HEK293 (cell line): Measurements from ENCODE around the gene KRTDAP.

ENCODE experiments used
- KLF1 ChIP-seq: fragments of 450-650 bp; formaldehyde crosslinking; IDR thresholded peaks from 2 replicates; pipeline ENCODE4 v1.5.1; 2016; ENCODE audit warnings: missing biosample characterization, missing genetic modification characterization
- KLF9 ChIP-seq: fragments of 450-650 bp; formaldehyde crosslinking; IDR thresholded peaks from 2 replicates; pipeline ENCODE4 v1.5.1; 2016; ENCODE audit warnings: missing biosample characterization, missing genetic modification characterization, low read depth
- PRDM10 ChIP-seq: fragments of 450-650 bp; formaldehyde crosslinking; IDR thresholded peaks from 2 replicates; pipeline ENCODE4 v1.5.1; 2016; ENCODE audit warnings: missing biosample characterization, missing genetic modification characterization
- SALL2 ChIP-seq: fragments of 450-650 bp; formaldehyde crosslinking; IDR thresholded peaks from 2 replicates; pipeline ENCODE4 v1.5.0; 2017; ENCODE audit warnings: missing biosample characterization, mild to moderate bottlenecking, missing genetic modification characterization, borderline replicate concordance
- SCRT1 ChIP-seq: fragments of 450-650 bp; formaldehyde crosslinking; IDR thresholded peaks from 2 replicates; pipeline ENCODE4 v1.5.1; 2016; ENCODE audit warnings: missing biosample characterization, missing genetic modification characterization, borderline replicate concordance
- YY2 ChIP-seq: fragments of 450-650 bp; formaldehyde crosslinking; IDR thresholded peaks from 2 replicates; pipeline ENCODE4 v1.5.1; 2016; ENCODE audit warnings: missing biosample characterization, missing genetic modification characterization
- ZBTB44 ChIP-seq: fragments of 450-650 bp; IDR thresholded peaks from 2 replicates; pipeline ENCODE4 v1.5.1; 2018; ENCODE audit warnings: missing biosample characterization, mild to moderate bottlenecking, missing genetic modification characterization
- ZFP69B ChIP-seq: fragments of 450-650 bp; formaldehyde crosslinking; IDR thresholded peaks from 2 replicates; pipeline ENCODE4 v1.5.1; 2016; ENCODE audit warnings: missing biosample characterization, missing genetic modification characterization
- ZNF10 ChIP-seq: fragments of 450-650 bp; formaldehyde crosslinking; IDR thresholded peaks from 2 replicates; pipeline ENCODE4 v1.5.1; 2017; ENCODE audit warnings: missing biosample characterization, missing genetic modification characterization
- ZNF114 ChIP-seq: fragments of 450-650 bp; formaldehyde crosslinking; IDR thresholded peaks from 2 replicates; pipeline ENCODE4 v1.5.0; 2017; ENCODE audit warnings: missing biosample characterization, missing genetic modification characterization
- ZNF133 ChIP-seq: fragments of 450-650 bp; formaldehyde crosslinking; IDR thresholded peaks from 2 replicates; pipeline ENCODE4 v1.5.1; 2016; ENCODE audit warnings: missing biosample characterization, missing genetic modification characterization
- ZNF184 ChIP-seq: fragments of 450-650 bp; IDR thresholded peaks from 2 replicates; pipeline ENCODE4 v1.5.1; 2018; ENCODE audit warnings: missing biosample characterization, mild to moderate bottlenecking, missing genetic modification characterization
- ZNF404 ChIP-seq: fragments of 450-650 bp; formaldehyde crosslinking; IDR thresholded peaks from 2 replicates; pipeline ENCODE4 v1.5.1; 2017; ENCODE audit warnings: missing biosample characterization, missing genetic modification characterization
- ZNF555 ChIP-seq: fragments of 450-650 bp; formaldehyde crosslinking; conservative IDR thresholded peaks from 2 replicates; pipeline ENCODE4 v1.5.1; 2017; ENCODE audit warnings: missing biosample characterization, mild to moderate bottlenecking, missing genetic modification characterization, inconsistent platforms
- ZNF561 ChIP-seq: fragments of 450-650 bp; IDR thresholded peaks from 2 replicates; pipeline ENCODE4 v1.5.1; 2018; ENCODE audit warnings: missing biosample characterization, missing genetic modification characterization, borderline replicate concordance
- ZNF571 ChIP-seq: fragments of 450-650 bp; formaldehyde crosslinking; IDR thresholded peaks from 2 replicates; pipeline ENCODE4 v1.5.0; 2017; ENCODE audit warnings: missing biosample characterization, missing genetic modification characterization
- ZNF610 ChIP-seq: fragments of 450-650 bp; formaldehyde crosslinking; IDR thresholded peaks from 2 replicates; pipeline ENCODE4 v1.5.1; 2016; ENCODE audit warnings: missing biosample characterization, missing genetic modification characterization, borderline replicate concordance
- ZNF654 ChIP-seq: fragments of 450-650 bp; formaldehyde crosslinking; IDR thresholded peaks from 2 replicates; pipeline ENCODE4 v1.5.1; 2016; ENCODE audit warnings: low read depth, missing biosample characterization, missing genetic modification characterization
- ZXDB ChIP-seq: fragments of 450-650 bp; formaldehyde crosslinking; IDR thresholded peaks from 2 replicates; pipeline ENCODE4 v1.5.1; 2016; ENCODE audit warnings: missing biosample characterization, missing genetic modification characterization
- TF ChIP-seq, protein P1 (sequence below): fragments of 450-650 bp; formaldehyde crosslinking; IDR thresholded peaks from 2 replicates; pipeline ENCODE4 v1.5.1; 2016; ENCODE audit warnings: missing biosample characterization, missing genetic modification characterization, borderline replicate concordance
- TF ChIP-seq, protein P2 (sequence below): fragments of 450-650 bp; formaldehyde crosslinking; conservative IDR thresholded peaks from 2 replicates; pipeline ENCODE4 v1.5.1; 2016; ENCODE audit warnings: low read depth, missing biosample characterization, missing genetic modification characterization

KRTDAP gene

DNA sequence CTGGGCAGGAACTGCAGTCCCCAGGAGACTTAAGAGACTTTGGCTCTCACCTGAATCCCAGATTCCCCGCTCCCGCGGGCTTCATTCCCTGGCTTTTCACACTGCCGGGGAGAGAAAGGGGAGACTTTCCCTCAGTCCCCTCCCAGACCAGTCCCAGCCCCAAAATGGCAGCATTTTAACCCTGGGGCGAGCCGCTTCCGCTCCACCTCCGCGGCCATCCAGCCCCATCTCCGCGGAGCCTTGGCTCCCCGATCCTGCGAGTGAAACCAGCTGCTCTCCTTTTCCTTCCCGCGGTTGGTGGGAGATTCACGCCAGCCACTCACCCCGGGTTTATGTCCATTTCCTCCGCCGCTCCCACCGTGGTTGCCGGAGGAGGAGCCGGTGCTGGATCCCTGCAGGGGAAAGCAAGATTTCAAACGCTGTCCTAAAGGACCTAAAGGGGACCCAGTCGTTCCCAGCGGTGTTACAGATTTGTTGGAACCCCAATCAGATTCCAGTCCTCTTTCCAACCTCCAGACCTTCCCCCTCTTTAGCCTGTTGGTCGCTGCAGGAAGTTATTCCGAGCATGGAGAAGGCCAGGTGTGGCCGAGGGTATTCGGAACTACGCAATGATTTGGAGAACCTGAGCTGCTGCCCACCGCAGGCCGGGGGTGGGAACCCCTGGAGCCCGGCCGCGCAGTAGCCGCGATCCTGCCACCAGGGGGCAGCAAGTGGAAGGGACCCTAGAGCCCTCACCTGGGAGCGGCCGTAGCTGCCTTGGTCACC, 19.8 kb upstream of the KRTDAP start (continued):
- TF ChIP-seq ZNF114 (tag by site-specific recombination) (no peak), ZXDB (tag by site-specific recombination) (peak; percentile 93), SALL2 (tag by site-specific recombination) (no peak), ZNF404 (tag by site-specific recombination) (no peak), ZFP69B (peak; percentile 87), KLF9 (tag by site-specific recombination) (peak; percentile 52), ZNF555 (tag by site-specific recombination) (no peak), ZNF133 (tag by site-specific recombination) (no peak), ZNF610 (peak; percentile 96), ZNF561 (tag by site-specific recombination) (peak; percentile 96), ZBTB44 (tag by site-specific recombination) (no peak; the same call in 1 of the 2 replicates), ZNF571 (tag by site-specific recombination) (no peak), SCRT1 (tag by site-specific recombination) (peak; percentile 62; the same call in 1 of the 2 replicates), ZNF184 (tag by site-specific recombination) (no peak), KLF1 (peak; percentile 56), PRDM10 (peak; percentile 90), YY2 (peak; percentile 84), ZNF10 (peak; percentile 46; the same call in 1 of the 2 replicates), ZNF654 (tag by site-specific recombination) (peak; percentile 70)
- TF ChIP-seq, protein P1, sequence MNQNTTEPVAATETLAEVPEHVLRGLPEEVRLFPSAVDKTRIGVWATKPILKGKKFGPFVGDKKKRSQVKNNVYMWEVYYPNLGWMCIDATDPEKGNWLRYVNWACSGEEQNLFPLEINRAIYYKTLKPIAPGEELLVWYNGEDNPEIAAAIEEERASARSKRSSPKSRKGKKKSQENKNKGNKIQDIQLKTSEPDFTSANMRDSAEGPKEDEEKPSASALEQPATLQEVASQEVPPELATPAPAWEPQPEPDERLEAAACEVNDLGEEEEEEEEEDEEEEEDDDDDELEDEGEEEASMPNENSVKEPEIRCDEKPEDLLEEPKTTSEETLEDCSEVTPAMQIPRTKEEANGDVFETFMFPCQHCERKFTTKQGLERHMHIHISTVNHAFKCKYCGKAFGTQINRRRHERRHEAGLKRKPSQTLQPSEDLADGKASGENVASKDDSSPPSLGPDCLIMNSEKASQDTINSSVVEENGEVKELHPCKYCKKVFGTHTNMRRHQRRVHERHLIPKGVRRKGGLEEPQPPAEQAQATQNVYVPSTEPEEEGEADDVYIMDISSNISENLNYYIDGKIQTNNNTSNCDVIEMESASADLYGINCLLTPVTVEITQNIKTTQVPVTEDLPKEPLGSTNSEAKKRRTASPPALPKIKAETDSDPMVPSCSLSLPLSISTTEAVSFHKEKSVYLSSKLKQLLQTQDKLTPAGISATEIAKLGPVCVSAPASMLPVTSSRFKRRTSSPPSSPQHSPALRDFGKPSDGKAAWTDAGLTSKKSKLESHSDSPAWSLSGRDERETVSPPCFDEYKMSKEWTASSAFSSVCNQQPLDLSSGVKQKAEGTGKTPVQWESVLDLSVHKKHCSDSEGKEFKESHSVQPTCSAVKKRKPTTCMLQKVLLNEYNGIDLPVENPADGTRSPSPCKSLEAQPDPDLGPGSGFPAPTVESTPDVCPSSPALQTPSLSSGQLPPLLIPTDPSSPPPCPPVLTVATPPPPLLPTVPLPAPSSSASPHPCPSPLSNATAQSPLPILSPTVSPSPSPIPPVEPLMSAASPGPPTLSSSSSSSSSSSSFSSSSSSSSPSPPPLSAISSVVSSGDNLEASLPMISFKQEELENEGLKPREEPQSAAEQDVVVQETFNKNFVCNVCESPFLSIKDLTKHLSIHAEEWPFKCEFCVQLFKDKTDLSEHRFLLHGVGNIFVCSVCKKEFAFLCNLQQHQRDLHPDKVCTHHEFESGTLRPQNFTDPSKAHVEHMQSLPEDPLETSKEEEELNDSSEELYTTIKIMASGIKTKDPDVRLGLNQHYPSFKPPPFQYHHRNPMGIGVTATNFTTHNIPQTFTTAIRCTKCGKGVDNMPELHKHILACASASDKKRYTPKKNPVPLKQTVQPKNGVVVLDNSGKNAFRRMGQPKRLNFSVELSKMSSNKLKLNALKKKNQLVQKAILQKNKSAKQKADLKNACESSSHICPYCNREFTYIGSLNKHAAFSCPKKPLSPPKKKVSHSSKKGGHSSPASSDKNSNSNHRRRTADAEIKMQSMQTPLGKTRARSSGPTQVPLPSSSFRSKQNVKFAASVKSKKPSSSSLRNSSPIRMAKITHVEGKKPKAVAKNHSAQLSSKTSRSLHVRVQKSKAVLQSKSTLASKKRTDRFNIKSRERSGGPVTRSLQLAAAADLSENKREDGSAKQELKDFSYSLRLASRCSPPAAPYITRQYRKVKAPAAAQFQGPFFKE (tag by site-specific recombination) = no peak
- TF ChIP-seq, protein P2, sequence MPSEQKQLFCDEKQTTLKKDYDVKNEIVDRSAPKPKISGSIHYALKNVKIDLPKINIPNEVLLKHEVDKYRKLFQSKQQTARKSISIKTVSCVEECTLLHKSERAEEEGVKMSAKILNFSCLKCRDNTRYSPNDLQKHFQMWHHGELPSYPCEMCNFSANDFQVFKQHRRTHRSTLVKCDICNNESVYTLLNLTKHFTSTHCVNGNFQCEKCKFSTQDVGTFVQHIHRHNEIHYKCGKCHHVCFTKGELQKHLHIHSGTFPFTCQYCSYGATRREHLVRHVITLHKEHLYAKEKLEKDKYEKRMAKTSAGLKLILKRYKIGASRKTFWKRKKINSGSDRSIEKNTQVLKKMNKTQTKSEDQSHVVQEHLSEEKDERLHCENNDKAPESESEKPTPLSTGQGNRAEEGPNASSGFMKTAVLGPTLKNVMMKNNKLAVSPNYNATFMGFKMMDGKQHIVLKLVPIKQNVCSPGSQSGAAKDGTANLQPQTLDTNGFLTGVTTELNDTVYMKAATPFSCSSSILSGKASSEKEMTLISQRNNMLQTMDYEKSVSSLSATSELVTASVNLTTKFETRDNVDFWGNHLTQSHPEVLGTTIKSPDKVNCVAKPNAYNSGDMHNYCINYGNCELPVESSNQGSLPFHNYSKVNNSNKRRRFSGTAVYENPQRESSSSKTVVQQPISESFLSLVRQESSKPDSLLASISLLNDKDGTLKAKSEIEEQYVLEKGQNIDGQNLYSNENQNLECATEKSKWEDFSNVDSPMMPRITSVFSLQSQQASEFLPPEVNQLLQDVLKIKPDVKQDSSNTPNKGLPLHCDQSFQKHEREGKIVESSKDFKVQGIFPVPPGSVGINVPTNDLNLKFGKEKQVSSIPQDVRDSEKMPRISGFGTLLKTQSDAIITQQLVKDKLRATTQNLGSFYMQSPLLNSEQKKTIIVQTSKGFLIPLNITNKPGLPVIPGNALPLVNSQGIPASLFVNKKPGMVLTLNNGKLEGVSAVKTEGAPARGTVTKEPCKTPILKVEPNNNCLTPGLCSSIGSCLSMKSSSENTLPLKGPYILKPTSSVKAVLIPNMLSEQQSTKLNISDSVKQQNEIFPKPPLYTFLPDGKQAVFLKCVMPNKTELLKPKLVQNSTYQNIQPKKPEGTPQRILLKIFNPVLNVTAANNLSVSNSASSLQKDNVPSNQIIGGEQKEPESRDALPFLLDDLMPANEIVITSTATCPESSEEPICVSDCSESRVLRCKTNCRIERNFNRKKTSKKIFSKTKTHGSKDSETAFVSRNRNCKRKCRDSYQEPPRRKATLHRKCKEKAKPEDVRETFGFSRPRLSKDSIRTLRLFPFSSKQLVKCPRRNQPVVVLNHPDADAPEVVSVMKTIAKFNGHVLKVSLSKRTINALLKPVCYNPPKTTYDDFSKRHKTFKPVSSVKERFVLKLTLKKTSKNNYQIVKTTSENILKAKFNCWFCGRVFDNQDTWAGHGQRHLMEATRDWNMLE (tag by site-specific recombination) = peak; percentile 25; the same call in 1 of the 2 replicates
